ENCODE measurements around the gene BCDIN3D.

DNA sequence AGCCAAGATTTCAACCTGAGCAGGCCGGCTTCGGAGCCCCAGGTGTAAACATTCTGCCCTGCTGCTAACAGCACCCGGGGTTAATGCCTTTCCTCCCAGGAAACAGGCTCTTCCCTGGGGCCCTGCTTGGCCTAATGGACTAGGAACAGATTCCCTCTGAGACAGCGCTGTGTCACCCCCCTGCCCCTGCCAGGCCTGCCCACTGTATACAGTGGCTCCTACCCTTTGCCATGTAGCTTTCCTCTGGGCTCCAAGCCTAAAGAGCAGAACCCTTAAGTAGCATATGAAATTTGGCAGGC, 28.3 kb upstream of the BCDIN3D start:
- TF ChIP-seq NR2C2 (IDR thresholded peaks at IDR 0.05; ENCODE audit: borderline replicate concordance, control insufficient read depth, insufficient read length, low read depth) (no peak), ZNF622 (IDR thresholded peaks at IDR 0.05) (no peak), GABPA (IDR thresholded peaks at IDR 0.05; ENCODE audit: low read depth) (no peak), BHLHE40 (IDR thresholded peaks at IDR 0.05; ENCODE audit: borderline replicate concordance in 1 of 2, low read depth in 2 of 2, low read length in 1 of 2) (no peak), EED (IDR thresholded peaks at IDR 0.05; ENCODE audit: low read depth) (no peak), NFIC (IDR thresholded peaks at IDR 0.05; ENCODE audit: low read depth, low read length) (no peak), ZNF24 (IDR thresholded peaks at IDR 0.05) (no peak), PAX5 (IDR thresholded peaks at IDR 0.05; ENCODE audit: borderline replicate concordance, low read depth, low read length) (no peak)
- TF ChIP-seq, protein P1, sequence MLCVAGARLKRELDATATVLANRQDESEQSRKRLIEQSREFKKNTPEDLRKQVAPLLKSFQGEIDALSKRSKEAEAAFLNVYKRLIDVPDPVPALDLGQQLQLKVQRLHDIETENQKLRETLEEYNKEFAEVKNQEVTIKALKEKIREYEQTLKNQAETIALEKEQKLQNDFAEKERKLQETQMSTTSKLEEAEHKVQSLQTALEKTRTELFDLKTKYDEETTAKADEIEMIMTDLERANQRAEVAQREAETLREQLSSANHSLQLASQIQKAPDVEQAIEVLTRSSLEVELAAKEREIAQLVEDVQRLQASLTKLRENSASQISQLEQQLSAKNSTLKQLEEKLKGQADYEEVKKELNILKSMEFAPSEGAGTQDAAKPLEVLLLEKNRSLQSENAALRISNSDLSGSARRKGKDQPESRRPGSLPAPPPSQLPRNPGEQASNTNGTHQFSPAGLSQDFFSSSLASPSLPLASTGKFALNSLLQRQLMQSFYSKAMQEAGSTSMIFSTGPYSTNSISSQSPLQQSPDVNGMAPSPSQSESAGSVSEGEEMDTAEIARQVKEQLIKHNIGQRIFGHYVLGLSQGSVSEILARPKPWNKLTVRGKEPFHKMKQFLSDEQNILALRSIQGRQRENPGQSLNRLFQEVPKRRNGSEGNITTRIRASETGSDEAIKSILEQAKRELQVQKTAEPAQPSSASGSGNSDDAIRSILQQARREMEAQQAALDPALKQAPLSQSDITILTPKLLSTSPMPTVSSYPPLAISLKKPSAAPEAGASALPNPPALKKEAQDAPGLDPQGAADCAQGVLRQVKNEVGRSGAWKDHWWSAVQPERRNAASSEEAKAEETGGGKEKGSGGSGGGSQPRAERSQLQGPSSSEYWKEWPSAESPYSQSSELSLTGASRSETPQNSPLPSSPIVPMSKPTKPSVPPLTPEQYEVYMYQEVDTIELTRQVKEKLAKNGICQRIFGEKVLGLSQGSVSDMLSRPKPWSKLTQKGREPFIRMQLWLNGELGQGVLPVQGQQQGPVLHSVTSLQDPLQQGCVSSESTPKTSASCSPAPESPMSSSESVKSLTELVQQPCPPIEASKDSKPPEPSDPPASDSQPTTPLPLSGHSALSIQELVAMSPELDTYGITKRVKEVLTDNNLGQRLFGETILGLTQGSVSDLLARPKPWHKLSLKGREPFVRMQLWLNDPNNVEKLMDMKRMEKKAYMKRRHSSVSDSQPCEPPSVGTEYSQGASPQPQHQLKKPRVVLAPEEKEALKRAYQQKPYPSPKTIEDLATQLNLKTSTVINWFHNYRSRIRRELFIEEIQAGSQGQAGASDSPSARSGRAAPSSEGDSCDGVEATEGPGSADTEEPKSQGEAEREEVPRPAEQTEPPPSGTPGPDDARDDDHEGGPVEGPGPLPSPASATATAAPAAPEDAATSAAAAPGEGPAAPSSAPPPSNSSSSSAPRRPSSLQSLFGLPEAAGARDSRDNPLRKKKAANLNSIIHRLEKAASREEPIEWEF (IDR thresholded peaks at IDR 0.05; ENCODE audit: insufficient replicate concordance, low read depth, low read length), result no peak
- TF ChIP-seq, protein P2, sequence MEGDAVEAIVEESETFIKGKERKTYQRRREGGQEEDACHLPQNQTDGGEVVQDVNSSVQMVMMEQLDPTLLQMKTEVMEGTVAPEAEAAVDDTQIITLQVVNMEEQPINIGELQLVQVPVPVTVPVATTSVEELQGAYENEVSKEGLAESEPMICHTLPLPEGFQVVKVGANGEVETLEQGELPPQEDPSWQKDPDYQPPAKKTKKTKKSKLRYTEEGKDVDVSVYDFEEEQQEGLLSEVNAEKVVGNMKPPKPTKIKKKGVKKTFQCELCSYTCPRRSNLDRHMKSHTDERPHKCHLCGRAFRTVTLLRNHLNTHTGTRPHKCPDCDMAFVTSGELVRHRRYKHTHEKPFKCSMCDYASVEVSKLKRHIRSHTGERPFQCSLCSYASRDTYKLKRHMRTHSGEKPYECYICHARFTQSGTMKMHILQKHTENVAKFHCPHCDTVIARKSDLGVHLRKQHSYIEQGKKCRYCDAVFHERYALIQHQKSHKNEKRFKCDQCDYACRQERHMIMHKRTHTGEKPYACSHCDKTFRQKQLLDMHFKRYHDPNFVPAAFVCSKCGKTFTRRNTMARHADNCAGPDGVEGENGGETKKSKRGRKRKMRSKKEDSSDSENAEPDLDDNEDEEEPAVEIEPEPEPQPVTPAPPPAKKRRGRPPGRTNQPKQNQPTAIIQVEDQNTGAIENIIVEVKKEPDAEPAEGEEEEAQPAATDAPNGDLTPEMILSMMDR (IDR thresholded peaks at IDR 0.05 in 2 of 3, conservative IDR thresholded peaks at IDR 0.05 in 1 of 3; ENCODE audit: control insufficient read depth in 2 of 3, extremely low read depth in 1 of 3, insufficient read depth in 1 of 3, low read depth in 3 of 3, low read length in 3 of 3), result no peak
